LNCAP (cell line): ENCODE data around the gene SPTB.

Experiments
- TF ChIP-seq, protein P1 (sequence below): fragments of 450-650 bp; IDR thresholded peaks from 2 replicates; pipeline ENCODE4 v1.5.1; 2017; ENCODE audit warnings: mild to moderate bottlenecking

SPTB gene

GRCh38 chr14:64919618-64920017 lies 39.9 kb upstream of the SPTB start:
- TF ChIP-seq, protein P1, sequence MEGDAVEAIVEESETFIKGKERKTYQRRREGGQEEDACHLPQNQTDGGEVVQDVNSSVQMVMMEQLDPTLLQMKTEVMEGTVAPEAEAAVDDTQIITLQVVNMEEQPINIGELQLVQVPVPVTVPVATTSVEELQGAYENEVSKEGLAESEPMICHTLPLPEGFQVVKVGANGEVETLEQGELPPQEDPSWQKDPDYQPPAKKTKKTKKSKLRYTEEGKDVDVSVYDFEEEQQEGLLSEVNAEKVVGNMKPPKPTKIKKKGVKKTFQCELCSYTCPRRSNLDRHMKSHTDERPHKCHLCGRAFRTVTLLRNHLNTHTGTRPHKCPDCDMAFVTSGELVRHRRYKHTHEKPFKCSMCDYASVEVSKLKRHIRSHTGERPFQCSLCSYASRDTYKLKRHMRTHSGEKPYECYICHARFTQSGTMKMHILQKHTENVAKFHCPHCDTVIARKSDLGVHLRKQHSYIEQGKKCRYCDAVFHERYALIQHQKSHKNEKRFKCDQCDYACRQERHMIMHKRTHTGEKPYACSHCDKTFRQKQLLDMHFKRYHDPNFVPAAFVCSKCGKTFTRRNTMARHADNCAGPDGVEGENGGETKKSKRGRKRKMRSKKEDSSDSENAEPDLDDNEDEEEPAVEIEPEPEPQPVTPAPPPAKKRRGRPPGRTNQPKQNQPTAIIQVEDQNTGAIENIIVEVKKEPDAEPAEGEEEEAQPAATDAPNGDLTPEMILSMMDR, result no peak

GRCh38 chr14:64919215-64919614 lies 39.5 kb upstream of the SPTB start:
- TF ChIP-seq, protein P1, result no peak

DNA sequence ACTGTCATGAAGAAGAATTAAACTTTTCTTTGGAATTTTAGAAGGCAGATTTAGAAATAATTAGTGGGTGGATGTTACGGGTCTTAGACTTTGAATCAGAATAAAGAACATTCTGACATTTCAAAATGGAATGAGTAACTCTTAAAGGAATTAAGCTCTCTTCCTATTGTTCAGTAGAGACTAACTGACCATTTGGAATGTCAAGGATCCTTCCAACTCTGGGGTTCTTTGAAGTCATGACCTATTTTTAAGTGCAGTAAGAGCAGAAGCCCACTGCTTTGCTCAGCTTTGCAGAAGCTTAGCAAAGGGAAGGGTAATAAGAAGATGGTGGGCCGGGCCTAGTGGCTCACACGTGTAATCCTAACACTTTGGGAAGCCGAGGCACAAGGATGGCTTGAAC lies 38.5 kb upstream of the SPTB start:
- TF ChIP-seq, protein P1, result no peak

- TF ChIP-seq, protein P1, result no peak
Observed at GRCh38 chr14:64915797-64916196, 36.1 kb upstream of the SPTB start.

DNA sequence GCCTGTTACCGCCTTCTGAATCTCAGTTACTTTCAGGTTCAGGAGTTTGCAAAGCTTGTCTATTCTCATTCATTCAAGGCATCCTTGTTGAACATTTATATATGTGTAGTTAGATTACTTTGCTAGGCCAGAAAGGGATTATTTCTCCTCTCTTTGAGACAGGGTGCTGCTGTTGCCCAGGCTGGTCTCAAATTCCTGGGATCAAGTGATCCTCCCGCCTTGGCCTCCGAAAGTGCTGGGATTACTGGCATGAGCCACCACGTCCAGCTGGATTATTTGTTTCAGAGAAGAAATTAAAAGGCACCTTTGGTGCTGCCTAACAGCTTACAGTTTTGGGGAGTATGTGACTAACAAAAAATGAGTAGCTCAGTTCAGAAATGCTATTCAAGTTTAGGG lies 35.3 kb upstream of the SPTB start:
- TF ChIP-seq, protein P1, result no peak

DNA sequence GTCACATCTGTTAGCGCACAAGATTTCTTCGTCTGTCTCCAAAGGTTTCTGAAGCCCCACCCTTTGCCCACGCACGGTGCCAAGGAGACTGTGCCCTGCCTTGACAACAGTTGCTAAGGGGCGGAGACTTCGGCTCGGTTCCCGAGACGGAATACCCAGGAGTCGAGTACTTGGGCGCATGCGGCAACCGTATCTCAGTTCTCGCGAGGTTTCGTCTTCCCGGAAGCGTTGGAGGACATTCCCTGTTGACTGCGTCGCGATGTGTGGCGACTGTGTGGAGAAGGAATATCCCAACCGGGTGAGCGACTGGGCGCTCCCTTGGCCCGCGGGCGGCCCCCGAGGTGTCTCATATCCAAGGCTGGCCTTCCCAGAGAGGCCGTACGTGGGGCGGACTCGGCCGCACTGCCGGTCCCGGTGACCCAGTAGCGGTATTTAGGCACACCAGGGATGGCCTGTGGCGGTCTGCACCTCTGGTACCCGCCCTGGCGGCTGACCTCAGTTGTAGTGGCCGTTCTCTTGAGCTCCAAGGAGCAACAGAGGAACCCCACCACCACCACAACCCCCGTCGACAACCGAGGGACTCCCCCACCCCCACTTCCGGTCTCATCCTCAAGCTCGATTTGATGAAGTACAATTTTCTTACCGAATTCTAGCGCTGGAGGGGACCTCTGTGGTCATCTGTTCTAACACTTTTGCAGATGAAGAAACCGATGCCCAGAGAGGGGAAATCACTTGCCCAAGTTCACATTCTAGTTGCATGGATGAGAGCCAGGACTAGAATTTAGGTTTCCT lies 34.7 kb upstream of the SPTB start, which contains the start of gene CHURC1:
CHURC1 (plus strand) TSS at position 219 of the 792 bp plus-strand sequence; CDS start at position 260, 41 bp downstream.
- TF ChIP-seq, protein P1, result no peak

DNA sequence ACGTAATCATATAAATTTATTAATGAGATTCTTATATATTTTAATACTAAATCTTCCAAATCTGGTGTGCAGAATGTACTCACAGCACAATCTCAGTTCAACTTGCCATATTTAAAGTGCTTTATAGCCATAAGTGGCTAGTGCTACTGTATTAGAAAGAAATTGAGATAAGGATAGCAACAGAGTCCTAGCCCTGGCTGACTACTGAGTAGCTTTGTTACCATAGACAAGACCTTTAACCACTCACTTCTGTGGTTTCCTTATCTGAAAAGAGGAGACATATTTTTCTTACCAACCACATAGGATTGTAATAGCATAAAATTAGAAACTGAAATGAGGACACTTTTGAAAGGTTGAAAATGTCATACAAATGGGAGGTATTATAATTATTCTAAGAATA lies 32.6 kb upstream of the SPTB start:
- TF ChIP-seq, protein P1, result no peak
